SK-N-SH (cell line): ENCODE measurements around the gene FAT1. TPM values are rescaled to one million over a fixed set of nuclear protein-coding genes. Genes with fewer than 3 reads are reported as not detected.

Source experiments
- CTCF ChIA-PET: fragments of 300-600, 350-600 bp; formaldehyde crosslinking; extraction: SDS; loops from one replicate; lab custom pipeline; 2021; lab: Yijun Ruan, JAX
- POLR2A ChIA-PET: fragments of 350-600 bp; sonication (Branson Sonifier 250); formaldehyde crosslinking; extraction: SDS; loops from one replicate; lab custom pipeline; 2020; ENCODE audit warnings: antibody characterized with exemption, inconsistent platforms; lab: Yijun Ruan, JAX
- DNase-seq: peaks from one replicate; pipeline ENCODE4 v3.0.0; 2012
- H2AFZ ChIP-seq: fragments of 200-600 bp; sonication (generic); 2 replicates; pipeline ENCODE4 v1.8.1; 2016; ENCODE audit warnings: antibody characterized with exemption, mild to moderate bottlenecking, low read depth
- H3F3A ChIP-seq: fragments of 200-600 bp; sonication (generic); replicated peaks from 2 replicates; pipeline ENCODE3; 2016; ENCODE audit warnings: antibody characterized with exemption, mild to moderate bottlenecking; ENCODE audit not compliant: insufficient read depth
- H3K27ac ChIP-seq, 2 experiments: fragments of 200-500 bp in 1 of 2; fragments of 200-600 bp in 1 of 2; sonication (Bioruptor generic) in 1 of 2; sonication (generic), shearing (Covaris generic) in 1 of 2; 2 replicates each; pipeline versions ENCODE4 v1.5.1 to v1.6.1; 2014 to 2016; ENCODE audit warnings: low read depth in 2 of 2, inconsistent platforms in 1 of 2, low read length in 1 of 2, mild to moderate bottlenecking in 1 of 2, mixed read lengths in 1 of 2
- H3K27me3 ChIP-seq: fragments of 200-600 bp; sonication (generic), shearing (Covaris generic); 2 replicates; pipeline ENCODE4 v1.6.1; 2016; ENCODE audit warnings: mixed run types; ENCODE audit not compliant: insufficient read depth
- H3K36me3 ChIP-seq, 2 experiments: fragments of 200-500 bp in 1 of 2; fragments of 200-600 bp in 1 of 2; sonication (Bioruptor generic) in 1 of 2; sonication (generic) in 1 of 2; replicated peaks in 1 of 2; 2 replicates each; pipeline versions ENCODE3 to v1.5.1; 2014 to 2016; ENCODE audit warnings: low read length in 1 of 2, mild to moderate bottlenecking in 1 of 2; ENCODE audit not compliant: insufficient read depth in 2 of 2, control insufficient read depth in 1 of 2
- H3K4me1 ChIP-seq, 2 experiments: fragments of 200-500 bp in 1 of 2; fragments of 200-600 bp in 1 of 2; sonication (Bioruptor generic) in 1 of 2; sonication (generic), shearing (Covaris generic) in 1 of 2; 2 replicates each; pipeline versions ENCODE4 v1.5.1 to v1.6.1; 2014 to 2016; ENCODE audit warnings: low read depth in 1 of 2, low read length in 1 of 2, mixed run types in 1 of 2; ENCODE audit not compliant: insufficient read depth in 2 of 2, control insufficient read depth in 1 of 2
- H3K4me2 ChIP-seq: fragments of 200-600 bp; sonication (generic), shearing (Covaris generic); 2 replicates; pipeline ENCODE4 v1.6.1; 2017; ENCODE audit warnings: mixed run types
- H3K4me3 ChIP-seq, 2 experiments: fragments of 200-500 bp in 1 of 2; fragments of 200-600 bp in 1 of 2; sonication (Bioruptor generic) in 1 of 2; sonication (generic), shearing (Covaris generic) in 1 of 2; 2 replicates each; pipeline versions ENCODE4 v1.5.1 to v1.8.1; 2014 to 2016; ENCODE audit warnings: low read depth in 2 of 2, inconsistent platforms in 1 of 2, low read length in 1 of 2, mild to moderate bottlenecking in 1 of 2, mixed read lengths in 1 of 2, moderate library complexity in 1 of 2
- H3K79me2 ChIP-seq: fragments of 200-600 bp; sonication (generic); 2 replicates; pipeline ENCODE4 v1.8.1; 2017; ENCODE audit warnings: mild to moderate bottlenecking; ENCODE audit not compliant: insufficient read depth
- H3K9ac ChIP-seq: fragments of 200-600 bp; sonication (generic); 2 replicates; pipeline ENCODE4 v1.6.1; 2017; ENCODE audit warnings: mixed run types
- H3K9me2 ChIP-seq: fragments of 200-600 bp; sonication (generic); 2 replicates; pipeline ENCODE4 v1.6.1; 2017; ENCODE audit warnings: mixed run types
- H3K9me3 ChIP-seq: fragments of 200-600 bp; sonication (generic); 2 replicates; pipeline ENCODE4 v1.6.1; 2017; ENCODE audit warnings: mixed run types, mild to moderate bottlenecking, moderate library complexity
- H4K20me1 ChIP-seq: fragments of 200-600 bp; sonication (generic); 2 replicates; pipeline ENCODE4 v1.6.1; 2017; ENCODE audit warnings: mild to moderate bottlenecking, mixed run types; ENCODE audit not compliant: insufficient read depth
- CHD2 ChIP-seq: fragments of 150-350 bp; IDR thresholded peaks from 2 replicates; pipeline ENCODE4 v1.6.1; 2018; ENCODE audit warnings: low read length; ENCODE audit not compliant: partially characterized antibody
- CTCF ChIP-seq: fragments of 200-600 bp; sonication (generic); IDR thresholded peaks from 2 replicates; pipeline ENCODE4 v1.6.1; 2017; ENCODE audit warnings: antibody characterized with exemption, mild to moderate bottlenecking, moderate library complexity
- ELF1 ChIP-seq: IDR thresholded peaks from 2 replicates; pipeline ENCODE4 v1.4.0; 2012
- FOXJ3 ChIP-seq: sonication (generic); formaldehyde crosslinking; IDR thresholded peaks from 2 replicates; pipeline ENCODE4 v1.5.1; 2020; ENCODE audit warnings: mild to moderate bottlenecking, missing genetic modification reagents
- GATA2 ChIP-seq: sonication (generic); formaldehyde crosslinking; IDR thresholded peaks from 2 replicates; pipeline ENCODE4 v1.5.0; 2020; ENCODE audit warnings: mild to moderate bottlenecking, missing genetic modification reagents
- JUND ChIP-seq: IDR thresholded peaks from 2 replicates; pipeline ENCODE4 v1.4.0; 2012
- MAX ChIP-seq: IDR thresholded peaks from 2 replicates; pipeline ENCODE4 v1.4.0; 2012; ENCODE audit warnings: low read depth
- MEF2A ChIP-seq: IDR thresholded peaks from 2 replicates; pipeline ENCODE4 v1.4.0; 2012; ENCODE audit warnings: low read depth, borderline replicate concordance
- MXI1 ChIP-seq: IDR thresholded peaks from 2 replicates; pipeline ENCODE4 v1.6.1; 2012; ENCODE audit warnings: mild to moderate bottlenecking, low read depth, low read length, improper control_type of control experiment
- NFIC ChIP-seq: IDR thresholded peaks from 2 replicates; pipeline ENCODE4 v1.4.0; 2012; ENCODE audit warnings: borderline replicate concordance
- POLR2AphosphoS5 ChIP-seq: IDR thresholded peaks from 2 replicates; pipeline ENCODE4 v1.6.1; 2012; ENCODE audit warnings: low read depth, low read length
- RCOR1 ChIP-seq: fragments of 150-350 bp; IDR thresholded peaks from 2 replicates; pipeline ENCODE4 v1.6.1; 2017; ENCODE audit warnings: antibody characterized with exemption, low read length
- REST ChIP-seq: IDR thresholded peaks from 2 replicates; pipeline ENCODE4 v1.6.1; 2012; ENCODE audit warnings: mild to moderate bottlenecking, low read depth, low read length, moderate library complexity
- RXRA ChIP-seq: IDR thresholded peaks from 2 replicates; pipeline ENCODE4 v1.4.0; 2012; ENCODE audit warnings: low read depth, mild to moderate bottlenecking, borderline replicate concordance
- SMC3 ChIP-seq: IDR thresholded peaks from 2 replicates; pipeline ENCODE4 v1.6.1; 2012; ENCODE audit warnings: low read depth, low read length, improper control_type of control experiment
- TAF1 ChIP-seq: IDR thresholded peaks from 2 replicates; pipeline ENCODE4 v1.6.1; 2012; ENCODE audit warnings: low read depth, mild to moderate bottlenecking, low read length, moderate library complexity, borderline replicate concordance
- TCF12 ChIP-seq: IDR thresholded peaks from 2 replicates; pipeline ENCODE4 v1.4.0; 2012
- USF2 ChIP-seq: fragments of 150-350 bp; IDR thresholded peaks from 2 replicates; pipeline ENCODE4 v1.6.1; 2017; ENCODE audit warnings: antibody characterized with exemption, low read length, low read depth, borderline replicate concordance
- YY1 ChIP-seq: IDR thresholded peaks from 2 replicates; pipeline ENCODE4 v1.4.0; 2012; ENCODE audit warnings: low read depth, mild to moderate bottlenecking
- WGBS: methylation state at CpG from one replicate; pipeline ENCODE4 v1.1.6; 2017; ENCODE audit warnings: low lambda C conversion rate; 5-methylcytosine and 5-hydroxymethylcytosine counted together
- polyA plus RNA-seq, 3 experiments: library from polyadenylated mRNA; depleted of rRNA; stranded (reverse); fragments of >200 nt; gene quantifications; 2 replicates each; pipeline ENCODE4 v1.2.3, GENCODE V29; 2012

Gene FAT1
- polyA plus RNA-seq, 1 of the 3 experiments (the other 2 are of a cell fraction): 41.3 TPM

- H3F3A ChIP-seq: no peaks in the 10 kb centered on the region
- H3K4me3 ChIP-seq: no peak overlapping the region
- H3K79me2 ChIP-seq: peaks cover 100% of the 10 kb centered on the region
- H2AFZ ChIP-seq: no peak overlapping the region
- 42% methylated on average over 8 of the region's 12 CpGs for WGBS
- no peaks in the 10 kb centered on the region for H3K9me3 ChIP-seq
- peaks cover 0 to 5% of the 10 kb centered on the region in 2 experiments for H3K36me3 ChIP-seq
- H3K27ac ChIP-seq: no peak overlapping the region
- TF ChIP-seq MAX (no peak), TAF1 (no peak), MEF2A (no peak), USF2 (no peak), GATA2 (CRISPR knock-in tag) (no peak), REST (no peak), JUND (no peak), POLR2AphosphoS5 (no peak), CTCF (no peak), FOXJ3 (CRISPR knock-in tag) (no peak), RCOR1 (no peak), MXI1 (no peak), CHD2 (no peak), NFIC (no peak), SMC3 (no peak), YY1 (no peak), TCF12 (no peak), ELF1 (no peak), RXRA (no peak)
- TF ChIP-seq, all 33 proteins: peak for 0
- POLR2A ChIA-PET: no interaction called here
- Histone ChIP-seq H3K4me2 (peak overlapping the region; percentile 47; the same call in 1 of the 2 replicates), H4K20me1 (peaks cover 30% of the 10 kb centered on the region), H3K27me3 (no peaks in the 10 kb centered on the region; the same call in 1 of the 2 replicates), H3K9me2 (no peaks in the 10 kb centered on the region), H3K4me1 (peaks cover 0 to 8% of the 10 kb centered on the region in 2 experiments; a peak in 1 of 4 replicates), H3K9ac (no peak overlapping the region)
- no peak for DNase-seq
- CTCF ChIA-PET: interaction anchor here (1.1 kb wide), 1 partner anchor 9 kb away, joined by 3 read pairs; no protein-coding TSS in a partner anchor
Measured at GRCh38 chr4:186701788-186702187, 21.9 kb downstream of the FAT1 start.
